ENCODE measurements around the gene ATP1A1. TPM values are rescaled to one million over a fixed set of nuclear protein-coding genes. Genes with fewer than 3 reads are reported as not detected.

Gene ATP1A1
- total RNA-seq, 1 experiment from 2014 or later = 239 TPM

GRCh38 chr1:116417678-116418077 is 44.6 kb downstream of the ATP1A1 start:
- H3K4me1 Mint-ChIP-seq = peaks cover 22 to 26% of the 10 kb centered on the region in 2 experiments
- H3K27ac ChIP-seq (ENCODE audit: insufficient read length, low read depth, low read length) = no peak overlapping the region

More at GRCh38 chr1:116417678-116418077, 44.6 kb downstream of the ATP1A1 start:
- Histone ChIP-seq H2BK20ac (ENCODE audit: low read depth, low read length, poor library complexity, severe bottlenecking) (no peak overlapping the region), H2BK15ac (ENCODE audit: low read depth, low read length) (no peak overlapping the region), H3K9ac (ENCODE audit: extremely low read depth, insufficient read length, low read length) (peak overlapping the region; percentile 80), H3K14ac (ENCODE audit: insufficient read depth, low read length) (no peak overlapping the region), H2AFZ (ENCODE audit: low read length) (no peak overlapping the region), H3K4ac (ENCODE audit: low read depth, low read length) (no peak overlapping the region), H3K4me1 (ENCODE audit: insufficient read depth, low read length) (no peaks in the 10 kb centered on the region), H4K20me1 (ENCODE audit: control insufficient read depth, insufficient read depth, insufficient read length) (no peaks in the 10 kb centered on the region), H4K8ac (replicated peaks; ENCODE audit: insufficient read length, low read depth, low read length) (no peak overlapping the region), H3K79me1 (ENCODE audit: insufficient read depth, low read depth, low read length, poor library complexity, severe bottlenecking) (no peaks in the 10 kb centered on the region), H3K23ac (ENCODE audit: insufficient read length, low read depth, low read length) (no peak overlapping the region), H3K9me3 (ENCODE audit: control insufficient read depth, low read depth, low read length) (no peaks in the 10 kb centered on the region), H3K27me3 (ENCODE audit: insufficient read depth, low read length) (no peaks in the 10 kb centered on the region), H3K79me2 (ENCODE audit: insufficient read depth, low read length) (no peaks in the 10 kb centered on the region), H4K5ac (ENCODE audit: insufficient read length, low read depth, low read length) (no peak overlapping the region), H3K4me2 (ENCODE audit: insufficient read depth, insufficient read length, low read length) (peak overlapping the region; percentile 85), H2AK5ac (ENCODE audit: insufficient read length, low read length) (no peak overlapping the region), H3K23me2 (ENCODE audit: insufficient read length, low read depth, low read length, poor library complexity, severe bottlenecking) (peaks cover 5% of the 10 kb centered on the region), H3K18ac (ENCODE audit: insufficient read length, low read depth, low read length) (no peak overlapping the region), H3T11ph (ENCODE audit: low read length) (no peak overlapping the region), H4K91ac (ENCODE audit: insufficient read length, low read depth, low read length) (no peak overlapping the region), H3K56ac (ENCODE audit: insufficient read length, low read depth, low read length) (no peak overlapping the region), H2BK5ac (ENCODE audit: insufficient read length, low read length) (no peak overlapping the region), H2BK120ac (ENCODE audit: low read depth, low read length, poor library complexity, severe bottlenecking) (no peak overlapping the region), H2BK12ac (ENCODE audit: insufficient read length, low read depth, low read length) (no peak overlapping the region)
- no peak for TF ChIP-seq CTCF (conservative IDR thresholded peaks at IDR 0.05)
- Mint-ChIP-seq H3K9me3 (no peaks in the 10 kb centered on the region), H3K4me3 (peak overlapping the region; percentile 83 to 89), H3K27ac (peak overlapping the region in 1 of 3 experiments; percentile 96; a peak in 1 of 7 replicates), H3K27me3 (ENCODE audit: low read depth) (no peaks in the 10 kb centered on the region; the same call in 1 of the 2 replicates), H3K36me3 (ENCODE audit: insufficient read depth in 1 of 3, low read depth in 3 of 3) (no peaks in the 10 kb centered on the region)
- no peak for DNase-seq
- no CpG with 5 or more reads among the region's 6 CpGs for WGBS (ENCODE audit: extremely low coverage, insufficient read length, low lambda C conversion rate)

Data from H9 (cell line).